Breast epithelium (tissue), 3 donors: ENCODE results near the gene MTR.

Experiments used
- POLR2A ChIP-seq: fragments of 450-650 bp; IDR thresholded peaks from one replicate; pipeline ENCODE4 v1.6.1; 2016; ENCODE audit warnings: antibody characterized with exemption, mild to moderate bottlenecking, moderate library complexity
- POLR2AphosphoS5 ChIP-seq, 3 donors: sonication (generic); formaldehyde crosslinking; IDR thresholded peaks; one replicate each; pipeline ENCODE4 v1.6.1; 2017; ENCODE audit warnings: antibody characterized with exemption in 3 of 3
- TF ChIP-seq, protein P1 (sequence below), 3 donors: fragments of 450-650 bp; IDR thresholded peaks; one replicate each; pipeline ENCODE4 v1.5.1; 2016 to 2017; ENCODE audit warnings: antibody characterized with exemption in 3 of 3, mild to moderate bottlenecking in 3 of 3, moderate library complexity in 3 of 3

DNA sequence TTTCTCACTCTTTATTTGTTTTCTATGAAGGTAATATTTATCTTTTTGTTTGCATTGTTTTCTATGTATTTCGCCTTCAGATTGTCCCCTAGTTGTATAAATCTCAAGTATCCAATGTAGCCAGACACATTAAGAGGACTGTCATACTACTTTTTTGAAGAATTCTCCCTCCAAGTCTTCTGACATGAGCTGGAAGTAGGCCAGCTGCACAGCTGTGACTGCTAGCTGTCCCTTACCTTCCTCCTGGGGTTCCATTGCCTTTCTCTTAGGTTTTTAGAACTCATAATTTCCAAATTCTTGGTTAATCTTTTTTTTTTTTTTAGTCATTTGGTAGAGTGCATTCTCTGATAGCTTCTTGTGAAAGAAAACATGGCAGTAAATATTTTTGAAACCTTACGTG lies 46.2 kb downstream of the MTR start:
- TF ChIP-seq, protein P1, sequence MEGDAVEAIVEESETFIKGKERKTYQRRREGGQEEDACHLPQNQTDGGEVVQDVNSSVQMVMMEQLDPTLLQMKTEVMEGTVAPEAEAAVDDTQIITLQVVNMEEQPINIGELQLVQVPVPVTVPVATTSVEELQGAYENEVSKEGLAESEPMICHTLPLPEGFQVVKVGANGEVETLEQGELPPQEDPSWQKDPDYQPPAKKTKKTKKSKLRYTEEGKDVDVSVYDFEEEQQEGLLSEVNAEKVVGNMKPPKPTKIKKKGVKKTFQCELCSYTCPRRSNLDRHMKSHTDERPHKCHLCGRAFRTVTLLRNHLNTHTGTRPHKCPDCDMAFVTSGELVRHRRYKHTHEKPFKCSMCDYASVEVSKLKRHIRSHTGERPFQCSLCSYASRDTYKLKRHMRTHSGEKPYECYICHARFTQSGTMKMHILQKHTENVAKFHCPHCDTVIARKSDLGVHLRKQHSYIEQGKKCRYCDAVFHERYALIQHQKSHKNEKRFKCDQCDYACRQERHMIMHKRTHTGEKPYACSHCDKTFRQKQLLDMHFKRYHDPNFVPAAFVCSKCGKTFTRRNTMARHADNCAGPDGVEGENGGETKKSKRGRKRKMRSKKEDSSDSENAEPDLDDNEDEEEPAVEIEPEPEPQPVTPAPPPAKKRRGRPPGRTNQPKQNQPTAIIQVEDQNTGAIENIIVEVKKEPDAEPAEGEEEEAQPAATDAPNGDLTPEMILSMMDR (IDR thresholded peaks at IDR 0.05), result no peak
- TF ChIP-seq POLR2AphosphoS5 (IDR thresholded peaks at IDR 0.05), result no peak
- TF ChIP-seq POLR2A, result no peak
